HL-60 (cell line): ENCODE results near the gene DYNC1LI1.

Source experiments
- DNase-seq, 2 experiments: peaks; one replicate each; pipeline ENCODE4 v3.0.0-alpha.2; 2010 to 2020; ENCODE audit warnings: low read depth in 1 of 2, low spot score in 1 of 2
- H3K27ac ChIP-seq: fragments of 250-450 bp; sonication (Bioruptor Pico); replicated peaks from 2 replicates; pipeline ENCODE4 v1.5.1; 2020; ENCODE audit warnings: mild to moderate bottlenecking, moderate library complexity
- H3K27me3 ChIP-seq: fragments of 250-450 bp; sonication (Bioruptor Pico); 2 replicates; pipeline ENCODE4 v1.5.1; 2021; ENCODE audit warnings: mild to moderate bottlenecking, moderate library complexity; ENCODE audit not compliant: insufficient read depth, poor library complexity, severe bottlenecking
- H3K4me3 ChIP-seq: replicated peaks from 2 replicates; pipeline ENCODE4 v1.5.1; 2011; ENCODE audit warnings: mild to moderate bottlenecking, control low read depth, low read length; ENCODE audit not compliant: insufficient read depth
- GABPA ChIP-seq: IDR thresholded peaks from 2 replicates; pipeline ENCODE4 v1.6.1; 2012; ENCODE audit warnings: low read depth
- POLR2AphosphoS5 ChIP-seq: IDR thresholded peaks from 2 replicates; pipeline ENCODE4 v1.6.1; 2012; ENCODE audit warnings: low read depth
- REST ChIP-seq: IDR thresholded peaks from 2 replicates; pipeline ENCODE4 v1.6.1; 2012; ENCODE audit warnings: low read depth; ENCODE audit not compliant: insufficient replicate concordance
- SPI1 ChIP-seq: IDR thresholded peaks from 2 replicates; pipeline ENCODE4 v1.6.1; 2012; ENCODE audit warnings: low read depth, mild to moderate bottlenecking, borderline replicate concordance
- TF ChIP-seq, protein P1 (sequence below): IDR thresholded peaks from one replicate; pipeline ENCODE4 v1.5.1; 2011; ENCODE audit warnings: low read length, control low read depth, inconsistent platforms; ENCODE audit not compliant: insufficient read depth

The DYNC1LI1 gene

DNA sequence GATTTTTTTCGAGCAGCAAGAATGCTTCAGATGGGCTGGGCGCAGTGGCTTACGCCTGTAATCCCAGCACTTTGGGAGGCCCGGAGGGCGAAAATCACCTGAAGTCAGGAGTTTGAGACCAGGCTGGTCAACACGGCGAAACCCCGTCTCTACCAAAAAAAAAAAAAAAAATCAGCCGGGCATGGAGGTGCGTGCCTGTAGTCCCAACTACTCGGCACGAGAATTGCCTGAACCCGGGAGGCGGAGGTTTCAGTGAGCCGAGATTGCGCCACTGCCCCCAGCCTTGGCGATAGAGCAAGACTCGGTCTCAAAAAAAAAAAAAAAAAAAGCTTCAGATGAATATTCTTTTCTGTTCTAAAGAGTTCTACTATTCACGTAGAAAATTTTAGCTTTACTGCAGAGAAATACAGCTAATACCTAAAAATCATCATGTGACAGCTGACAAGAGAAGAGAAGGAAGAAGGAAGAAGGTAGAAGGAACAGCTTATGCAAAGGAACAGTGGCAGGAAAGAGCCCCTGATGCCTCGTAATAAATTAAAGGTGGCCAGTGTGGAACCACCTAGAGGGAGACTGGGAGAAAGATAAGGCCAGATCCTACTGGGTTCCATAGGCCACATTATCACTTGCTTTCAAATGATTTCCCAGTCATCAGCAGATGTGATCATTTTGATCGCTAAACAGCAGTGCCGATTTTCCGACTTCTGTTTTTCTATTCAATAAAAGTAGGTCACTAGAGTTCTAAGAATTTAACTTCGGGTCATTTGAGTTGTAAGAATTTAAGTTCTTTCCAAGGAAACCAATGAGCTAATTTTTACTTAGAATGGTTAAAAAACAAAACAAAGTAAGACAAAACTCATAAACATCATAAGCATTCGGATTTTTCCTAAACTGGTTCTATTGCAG, 69.5 kb downstream of the DYNC1LI1 start:
- peak; percentile 52 to 77 for DNase-seq
- Histone ChIP-seq H3K27me3 (no peaks in the 10 kb centered on the region), H3K4me3 (peak overlapping the region; percentile 63), H3K27ac (peak overlapping the region; percentile 99)
- TF ChIP-seq POLR2AphosphoS5 (no peak), GABPA (no peak), SPI1 (no peak), REST (no peak)
- TF ChIP-seq, protein P1, sequence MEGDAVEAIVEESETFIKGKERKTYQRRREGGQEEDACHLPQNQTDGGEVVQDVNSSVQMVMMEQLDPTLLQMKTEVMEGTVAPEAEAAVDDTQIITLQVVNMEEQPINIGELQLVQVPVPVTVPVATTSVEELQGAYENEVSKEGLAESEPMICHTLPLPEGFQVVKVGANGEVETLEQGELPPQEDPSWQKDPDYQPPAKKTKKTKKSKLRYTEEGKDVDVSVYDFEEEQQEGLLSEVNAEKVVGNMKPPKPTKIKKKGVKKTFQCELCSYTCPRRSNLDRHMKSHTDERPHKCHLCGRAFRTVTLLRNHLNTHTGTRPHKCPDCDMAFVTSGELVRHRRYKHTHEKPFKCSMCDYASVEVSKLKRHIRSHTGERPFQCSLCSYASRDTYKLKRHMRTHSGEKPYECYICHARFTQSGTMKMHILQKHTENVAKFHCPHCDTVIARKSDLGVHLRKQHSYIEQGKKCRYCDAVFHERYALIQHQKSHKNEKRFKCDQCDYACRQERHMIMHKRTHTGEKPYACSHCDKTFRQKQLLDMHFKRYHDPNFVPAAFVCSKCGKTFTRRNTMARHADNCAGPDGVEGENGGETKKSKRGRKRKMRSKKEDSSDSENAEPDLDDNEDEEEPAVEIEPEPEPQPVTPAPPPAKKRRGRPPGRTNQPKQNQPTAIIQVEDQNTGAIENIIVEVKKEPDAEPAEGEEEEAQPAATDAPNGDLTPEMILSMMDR, result no peak

- TF ChIP-seq SPI1, result no peak
- no peak for TF ChIP-seq REST
- TF ChIP-seq GABPA, result no peak
- no peak for TF ChIP-seq POLR2AphosphoS5
- TF ChIP-seq, protein P1, result no peak
- Histone ChIP-seq H3K4me3 (no peak overlapping the region), H3K27ac (no peak overlapping the region), H3K27me3 (no peaks in the 10 kb centered on the region)
- DNase-seq, result no peak
These were observed 70.4 kb downstream of the DYNC1LI1 start for GRCh38 chr3:32500231-32500630.

DNA sequence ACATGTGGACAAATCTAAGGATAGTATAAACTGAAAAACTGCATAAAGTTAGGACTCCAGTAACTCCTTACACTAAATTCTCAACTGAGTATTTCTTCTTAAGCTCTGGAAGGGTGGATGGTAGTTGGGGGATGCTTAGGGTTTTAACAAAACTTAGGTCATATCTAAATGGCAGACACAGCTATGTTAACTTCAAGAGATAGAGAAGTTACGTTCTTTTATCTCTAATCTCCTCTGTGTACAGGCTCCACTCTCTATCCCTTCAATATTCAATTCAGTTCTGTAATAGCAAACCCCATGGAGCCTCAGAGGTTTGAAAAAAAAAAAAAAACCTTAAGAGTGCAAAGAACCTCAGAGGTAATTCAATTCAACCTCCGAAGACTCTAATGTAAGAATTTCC, 71.1 kb downstream of the DYNC1LI1 start:
- Histone ChIP-seq H3K27ac (no peak overlapping the region), H3K27me3 (no peaks in the 10 kb centered on the region), H3K4me3 (no peak overlapping the region)
- no peak for DNase-seq
- TF ChIP-seq SPI1 (no peak), REST (no peak), POLR2AphosphoS5 (no peak)
- TF ChIP-seq, protein P1, result no peak
